NB4 (cell line): ENCODE data around the gene CFAP20.

Experiments
- POLR2A ChIP-seq: IDR thresholded peaks from 2 replicates; pipeline ENCODE4 v1.6.1; 2011; ENCODE audit warnings: mild to moderate bottlenecking; ENCODE audit not compliant: insufficient read length; ENCODE audit errors: extremely low read depth
- TF ChIP-seq, protein P1 (sequence below): IDR thresholded peaks from one replicate; pipeline ENCODE4 v1.5.1; 2012; ENCODE audit warnings: low read depth, low read length

DNA sequence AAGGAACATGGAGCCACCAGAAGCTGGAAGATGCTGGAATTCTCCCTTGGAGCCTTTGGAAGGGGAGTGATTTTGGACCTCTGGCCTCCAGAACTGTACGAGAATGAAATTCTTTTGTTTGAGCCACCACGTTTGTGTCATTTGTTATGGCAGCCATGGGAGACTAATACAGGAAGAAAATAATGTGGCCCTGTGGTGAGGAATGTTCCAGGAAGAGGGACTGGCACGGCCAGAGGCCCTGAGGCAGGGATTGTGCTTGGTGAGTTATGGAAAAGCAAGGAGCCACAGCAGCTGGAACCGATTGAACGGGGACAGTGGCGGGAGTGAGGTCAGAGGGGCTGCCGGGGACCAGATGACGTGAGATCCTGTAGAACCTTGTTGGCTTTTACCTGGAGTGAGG lies 51.4 kb downstream of the CFAP20 start:
- TF ChIP-seq, protein P1, sequence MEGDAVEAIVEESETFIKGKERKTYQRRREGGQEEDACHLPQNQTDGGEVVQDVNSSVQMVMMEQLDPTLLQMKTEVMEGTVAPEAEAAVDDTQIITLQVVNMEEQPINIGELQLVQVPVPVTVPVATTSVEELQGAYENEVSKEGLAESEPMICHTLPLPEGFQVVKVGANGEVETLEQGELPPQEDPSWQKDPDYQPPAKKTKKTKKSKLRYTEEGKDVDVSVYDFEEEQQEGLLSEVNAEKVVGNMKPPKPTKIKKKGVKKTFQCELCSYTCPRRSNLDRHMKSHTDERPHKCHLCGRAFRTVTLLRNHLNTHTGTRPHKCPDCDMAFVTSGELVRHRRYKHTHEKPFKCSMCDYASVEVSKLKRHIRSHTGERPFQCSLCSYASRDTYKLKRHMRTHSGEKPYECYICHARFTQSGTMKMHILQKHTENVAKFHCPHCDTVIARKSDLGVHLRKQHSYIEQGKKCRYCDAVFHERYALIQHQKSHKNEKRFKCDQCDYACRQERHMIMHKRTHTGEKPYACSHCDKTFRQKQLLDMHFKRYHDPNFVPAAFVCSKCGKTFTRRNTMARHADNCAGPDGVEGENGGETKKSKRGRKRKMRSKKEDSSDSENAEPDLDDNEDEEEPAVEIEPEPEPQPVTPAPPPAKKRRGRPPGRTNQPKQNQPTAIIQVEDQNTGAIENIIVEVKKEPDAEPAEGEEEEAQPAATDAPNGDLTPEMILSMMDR: no peak
- no peak for TF ChIP-seq POLR2A
